Liver (tissue), 9 donors: ENCODE measurements around the gene RPUSD1. TPM values are rescaled to one million over a fixed set of nuclear protein-coding genes. Genes with fewer than 3 reads are reported as not detected.

ENCODE experiments used
- DNase-seq: peaks from one replicate; pipeline ENCODE4 v3.0.0-alpha.2; 2017; ENCODE audit warnings: low spot score
- H3K27ac ChIP-seq, 2 donors: one replicate each; pipeline ENCODE4 v1.7.0; 2013; ENCODE audit warnings: inconsistent platforms in 2 of 2, low read length in 2 of 2, control low read depth in 1 of 2, low read depth in 1 of 2, mild to moderate bottlenecking in 1 of 2
- H3K27me3 ChIP-seq, 4 donors: one replicate each; pipeline versions ENCODE4 v1.6.1 to v1.7.0; 2013; ENCODE audit warnings: low read length in 3 of 4, inconsistent platforms in 1 of 4, mild to moderate bottlenecking in 1 of 4, moderate library complexity in 1 of 4; ENCODE audit not compliant: control insufficient read depth in 4 of 4, insufficient read depth in 4 of 4
- H3K36me3 ChIP-seq, 4 donors: one replicate each; pipeline versions ENCODE4 v1.6.1 to v1.7.0; 2013; ENCODE audit warnings: low read length in 3 of 4, mild to moderate bottlenecking in 3 of 4, low read depth in 1 of 4, moderate library complexity in 1 of 4; ENCODE audit not compliant: control insufficient read depth in 4 of 4, insufficient read depth in 3 of 4
- H3K4me1 ChIP-seq, 4 donors: one replicate each; pipeline versions ENCODE4 v1.6.1 to v1.7.0; 2013; ENCODE audit warnings: low read length in 3 of 4, mild to moderate bottlenecking in 3 of 4, moderate library complexity in 1 of 4; ENCODE audit not compliant: control insufficient read depth in 4 of 4, insufficient read depth in 4 of 4
- H3K4me3 ChIP-seq, 3 donors: one replicate each; pipeline versions ENCODE4 v1.6.1 to v1.7.0; 2013; ENCODE audit warnings: low read length in 3 of 3, control low read depth in 1 of 3, low read depth in 1 of 3, mild to moderate bottlenecking in 1 of 3
- H3K9ac ChIP-seq, 2 donors: one replicate each; pipeline ENCODE4 v1.7.0; 2013; ENCODE audit warnings: low read length in 2 of 2, mild to moderate bottlenecking in 2 of 2, moderate library complexity in 2 of 2, control low read depth in 1 of 2, low read depth in 1 of 2
- H3K9me3 ChIP-seq, 4 donors: one replicate each; pipeline versions ENCODE4 v1.6.1 to v1.7.0; 2013; ENCODE audit warnings: low read length in 3 of 4; ENCODE audit not compliant: control insufficient read depth in 4 of 4
- CTCF ChIP-seq: fragments of 150-350 bp; IDR thresholded peaks from 2 replicates; pipeline ENCODE4 v1.5.1; 2017; ENCODE audit warnings: improper control_type of control experiment, low read depth, low read length; ENCODE audit not compliant: missing input control
- EGR1 ChIP-seq, 2 donors: IDR thresholded peaks; 2 replicates each; pipeline ENCODE4 v1.6.1; 2016 to 2018; ENCODE audit warnings: antibody characterized with exemption in 2 of 2, low read depth in 2 of 2
- FOXA2 ChIP-seq: IDR thresholded peaks from 2 replicates; pipeline ENCODE4 v1.6.1; 2016; ENCODE audit warnings: antibody characterized with exemption
- GABPA ChIP-seq, 2 donors: IDR thresholded peaks in 1 of 2; conservative IDR thresholded peaks in 1 of 2; 2 replicates each; pipeline ENCODE4 v1.6.1; 2016; ENCODE audit warnings: antibody characterized with exemption in 2 of 2, mild to moderate bottlenecking in 1 of 2, moderate library complexity in 1 of 2
- HNF4A ChIP-seq, 2 donors: conservative IDR thresholded peaks; 2 replicates each; pipeline ENCODE4 v1.6.1; 2016; ENCODE audit warnings: antibody characterized with exemption in 2 of 2, mild to moderate bottlenecking in 2 of 2
- HNF4G ChIP-seq: IDR thresholded peaks from 2 replicates; pipeline ENCODE4 v1.6.1; 2016; ENCODE audit warnings: antibody characterized with exemption
- JUND ChIP-seq, 2 donors: IDR thresholded peaks; 2 replicates each; pipeline ENCODE4 v1.6.1; 2016; ENCODE audit warnings: antibody characterized with exemption in 2 of 2
- MAX ChIP-seq: IDR thresholded peaks from 2 replicates; pipeline ENCODE4 v1.6.1; 2016; ENCODE audit warnings: antibody characterized with exemption
- NR2F2 ChIP-seq: IDR thresholded peaks from 2 replicates; pipeline ENCODE4 v1.6.1; 2016; ENCODE audit warnings: antibody characterized with exemption
- RAD21 ChIP-seq, 2 donors: IDR thresholded peaks; 2 replicates each; pipeline ENCODE4 v1.6.1; 2016; ENCODE audit warnings: antibody characterized with exemption in 2 of 2, mild to moderate bottlenecking in 2 of 2
- RXRA ChIP-seq, 2 donors: IDR thresholded peaks; 2 replicates each; pipeline ENCODE4 v1.6.1; 2017 to 2018; ENCODE audit warnings: antibody characterized with exemption in 2 of 2, mild to moderate bottlenecking in 1 of 2
- SP1 ChIP-seq: IDR thresholded peaks from 2 replicates; pipeline ENCODE4 v1.6.1; 2018; ENCODE audit warnings: antibody characterized with exemption, mild to moderate bottlenecking
- YY1 ChIP-seq: IDR thresholded peaks from 2 replicates; pipeline ENCODE4 v1.6.1; 2016; ENCODE audit warnings: antibody characterized with exemption, mild to moderate bottlenecking
- WGBS: extraction: QIAGEN DNeasy Blood & Tissue Kit; methylation state at CpG from one replicate; pipeline ENCODE4 v1.1.7; 2013; 5-methylcytosine and 5-hydroxymethylcytosine counted together
- polyA plus RNA-seq, 2 donors: library from polyadenylated mRNA; stranded (reverse) in 1 of 2; unstranded in 1 of 2; fragments of 200-250 nt in 1 of 2; fragments of >200 nt in 1 of 2; fragmentation: Nextera tagmentation in 1 of 2; extraction: Ambion mirVana in 1 of 2; gene quantifications; one replicate each; pipeline versions ENCODE4 v1.2.1 to v1.2.3, GENCODE V29; 2013 to 2015
- total RNA-seq, 2 donors: library from RNA; depleted of rRNA; stranded (reverse); fragments of >200 nt; gene quantifications; one replicate each; pipeline ENCODE4 v1.2.3, GENCODE V29; 2014
- TF ChIP-seq, protein P1 (sequence below): IDR thresholded peaks from 2 replicates; pipeline ENCODE4 v1.6.1; 2016; ENCODE audit warnings: antibody characterized with exemption
- donor health status: healthy.
- donor health status: healthy.
- donor health status: healthy.
- donor health status: healthy.
- donor health status: healthy.

The RPUSD1 gene
- total and polyA plus RNA-seq, 4 donors: 4.5 to 10.7 (median 8.9) TPM

GRCh38 chr16:770411-770810, 17.8 kb downstream of the RPUSD1 start:
- WGBS: 80% methylated on average over 13 of the region's 13 CpGs

DNA sequence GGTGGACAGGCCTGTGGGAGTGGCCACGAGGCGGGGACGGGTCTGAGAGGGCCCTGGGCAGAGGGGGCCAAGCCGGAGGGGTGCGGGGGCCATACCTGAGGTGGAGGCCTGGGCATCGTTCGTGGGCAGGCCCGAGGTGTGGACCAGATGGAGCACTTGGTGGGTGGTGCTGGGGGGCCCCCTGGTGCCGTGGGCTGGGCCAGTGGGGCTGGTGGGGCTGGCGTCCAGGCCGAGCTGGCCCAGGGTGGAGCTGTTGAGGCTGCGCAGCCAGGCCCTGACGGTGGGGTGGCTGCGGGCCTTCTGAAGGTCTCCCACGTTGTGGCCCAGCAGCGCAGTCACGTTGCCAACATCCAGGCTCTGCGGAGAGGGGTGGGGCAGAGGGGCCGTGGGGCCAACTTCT, 18.2 kb downstream of the RPUSD1 start:
- H3K27me3 ChIP-seq: peaks cover 0 to 3% (median 0%) of the 10 kb centered on the region in 4 donors
- DNase-seq: no peak

More at GRCh38 chr16:770411-770810, 17.8 kb downstream of the RPUSD1 start:
- no peaks in the 10 kb centered on the region for H3K36me3 ChIP-seq
- no peak for TF ChIP-seq EGR1 (IDR thresholded peaks at IDR 0.05; ENCODE audit: low read depth in 2 of 2)
- no peak for TF ChIP-seq HNF4A (conservative IDR thresholded peaks at IDR 0.05)
- TF ChIP-seq SP1: no peak
- TF ChIP-seq, protein P1, sequence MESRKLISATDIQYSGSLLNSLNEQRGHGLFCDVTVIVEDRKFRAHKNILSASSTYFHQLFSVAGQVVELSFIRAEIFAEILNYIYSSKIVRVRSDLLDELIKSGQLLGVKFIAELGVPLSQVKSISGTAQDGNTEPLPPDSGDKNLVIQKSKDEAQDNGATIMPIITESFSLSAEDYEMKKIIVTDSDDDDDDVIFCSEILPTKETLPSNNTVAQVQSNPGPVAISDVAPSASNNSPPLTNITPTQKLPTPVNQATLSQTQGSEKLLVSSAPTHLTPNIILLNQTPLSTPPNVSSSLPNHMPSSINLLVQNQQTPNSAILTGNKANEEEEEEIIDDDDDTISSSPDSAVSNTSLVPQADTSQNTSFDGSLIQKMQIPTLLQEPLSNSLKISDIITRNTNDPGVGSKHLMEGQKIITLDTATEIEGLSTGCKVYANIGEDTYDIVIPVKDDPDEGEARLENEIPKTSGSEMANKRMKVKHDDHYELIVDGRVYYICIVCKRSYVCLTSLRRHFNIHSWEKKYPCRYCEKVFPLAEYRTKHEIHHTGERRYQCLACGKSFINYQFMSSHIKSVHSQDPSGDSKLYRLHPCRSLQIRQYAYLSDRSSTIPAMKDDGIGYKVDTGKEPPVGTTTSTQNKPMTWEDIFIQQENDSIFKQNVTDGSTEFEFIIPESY: no peak
- TF ChIP-seq FOXA2: no peak
- TF ChIP-seq GABPA (IDR thresholded peaks at IDR 0.05 in 1 of 2, conservative IDR thresholded peaks at IDR 0.05 in 1 of 2): no peak
- no peak for TF ChIP-seq YY1
- TF ChIP-seq MAX: no peak
- TF ChIP-seq JUND (IDR thresholded peaks at IDR 0.05): no peak
- no peak for TF ChIP-seq RAD21 (IDR thresholded peaks at IDR 0.05)
- TF ChIP-seq RXRA (IDR thresholded peaks at IDR 0.05): no peak
- no peak for TF ChIP-seq NR2F2
- no peak overlapping the region for H3K27ac ChIP-seq
- peaks cover 0 to 3% (median 0%) of the 10 kb centered on the region in 4 donors for H3K27me3 ChIP-seq
- no peak overlapping the region for H3K9ac ChIP-seq
- no peaks in the 10 kb centered on the region for H3K4me1 ChIP-seq
- H3K4me3 ChIP-seq: no peak overlapping the region
- no peak for DNase-seq
- no peaks in the 10 kb centered on the region for H3K9me3 ChIP-seq

More for the DNA sequence above, 18.2 kb downstream of the RPUSD1 start:
- 86% methylated on average over 19 of the region's 19 CpGs for WGBS
- no peak overlapping the region for H3K27ac ChIP-seq
- TF ChIP-seq FOXA2: no peak
- no peak for TF ChIP-seq JUND (IDR thresholded peaks at IDR 0.05)
- TF ChIP-seq CTCF: no peak
- TF ChIP-seq MAX: no peak
- no peak for TF ChIP-seq RAD21 (IDR thresholded peaks at IDR 0.05)
- no peak for TF ChIP-seq HNF4G
- H3K9me3 ChIP-seq: no peaks in the 10 kb centered on the region
- no peaks in the 10 kb centered on the region for H3K4me1 ChIP-seq
- H3K9ac ChIP-seq: no peak overlapping the region
- H3K4me3 ChIP-seq: no peak overlapping the region
- no peaks in the 10 kb centered on the region for H3K36me3 ChIP-seq
